HG03139 (cell line): ENCODE measurements around the gene GADL1.

ENCODE experiments used
- ATAC-seq: cut with Tn5 transposase; IDR thresholded peaks from one replicate; pipeline ENCODE4 v1.9.1; 2021; ENCODE audit not compliant: unreplicated experiment

The GADL1 gene

DNA sequence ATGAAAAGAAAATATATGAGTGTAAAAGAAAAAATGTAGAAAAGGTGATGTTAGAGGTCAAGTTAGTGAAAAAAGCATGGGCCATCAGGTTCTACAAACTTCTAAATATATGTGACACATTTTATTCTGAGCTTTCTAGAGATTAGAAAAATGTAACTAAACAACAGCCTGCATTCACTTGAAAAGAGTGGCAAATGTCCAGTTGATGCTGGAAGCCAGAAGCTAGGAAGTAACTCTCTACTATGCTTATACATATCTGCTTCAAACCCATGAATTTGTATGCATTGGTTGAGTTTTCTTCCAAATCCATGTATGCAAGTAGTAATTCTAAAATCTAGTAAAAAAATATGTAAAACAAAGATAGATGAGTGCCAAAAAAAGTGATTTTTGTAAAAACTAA, 164.5 kb downstream of the GADL1 start:
- ATAC-seq = no peak

DNA sequence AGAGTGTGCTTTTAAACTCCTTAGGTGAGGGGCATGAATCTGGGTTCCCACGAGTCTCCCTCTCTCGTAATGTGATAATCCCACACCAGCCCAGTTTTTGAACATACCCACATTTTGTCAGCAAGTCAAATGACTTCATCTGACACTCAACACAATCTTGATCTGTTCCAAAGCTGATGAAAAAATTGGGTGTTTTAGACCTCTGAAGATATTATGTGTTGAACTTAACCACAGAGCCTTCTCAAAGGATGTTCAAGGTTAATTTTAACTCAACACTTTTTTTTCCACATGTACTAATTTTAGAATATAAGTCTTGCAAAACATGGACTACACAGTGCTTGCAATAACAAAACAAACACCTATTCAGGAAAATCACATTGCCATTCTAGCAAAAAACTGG, 164.9 kb downstream of the GADL1 start:
- ATAC-seq = no peak

DNA sequence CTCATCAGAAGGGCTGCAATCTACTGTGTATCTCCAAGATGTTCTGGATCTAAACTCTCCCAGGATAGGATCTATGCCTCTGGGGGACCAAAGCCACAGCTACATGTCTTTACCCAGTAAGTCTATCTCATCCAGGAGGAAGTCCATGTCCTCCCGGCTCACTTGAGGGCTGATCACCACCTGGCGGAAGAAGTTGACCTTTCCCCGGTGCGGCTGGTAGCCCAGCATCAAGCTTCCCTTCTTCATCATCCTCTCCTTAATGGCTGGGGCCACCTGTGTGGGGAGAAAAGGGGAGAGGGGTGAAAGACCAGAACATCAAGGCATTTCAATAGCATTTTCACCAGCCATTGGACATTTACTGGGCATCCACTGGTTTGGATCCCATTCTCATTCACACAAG, 166.3 kb downstream of the GADL1 start:
- no peak for ATAC-seq

DNA sequence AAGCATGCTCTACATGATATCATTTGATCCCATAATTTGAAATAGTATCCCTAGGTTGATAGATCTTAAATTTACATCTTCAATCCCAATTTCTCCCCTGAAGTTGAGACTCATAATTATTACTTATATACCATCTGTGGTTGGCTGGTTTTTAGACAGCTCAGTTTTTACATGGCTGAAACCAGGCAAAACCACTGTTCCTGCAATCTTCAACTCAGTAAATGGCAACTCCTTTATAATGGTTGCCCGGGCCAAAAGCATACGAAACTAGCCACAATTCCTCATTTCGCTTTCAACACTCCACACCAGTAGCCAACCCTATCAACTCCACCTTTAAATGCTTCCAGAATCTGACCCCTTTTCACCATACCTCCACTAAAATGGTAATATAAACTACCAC, 169.6 kb downstream of the GADL1 start:
- ATAC-seq = no peak

DNA sequence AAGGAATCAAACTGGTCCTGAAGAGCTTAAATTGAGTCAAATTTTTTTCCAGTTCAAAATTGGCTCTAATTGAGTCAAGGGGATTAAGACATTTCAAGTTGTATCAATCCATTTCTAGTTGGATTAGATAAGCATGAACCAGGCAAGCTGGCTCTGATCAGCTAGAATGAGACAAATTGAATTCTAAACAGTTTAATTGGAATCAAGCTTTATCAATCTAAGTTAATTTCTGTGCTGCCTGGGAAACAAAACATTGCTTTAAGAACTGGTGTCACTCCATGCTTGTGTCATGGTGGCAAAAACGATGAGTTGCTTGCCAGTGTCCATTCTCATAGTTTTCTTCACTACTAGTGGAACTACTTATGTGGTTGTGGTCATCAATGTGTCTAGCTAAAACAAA, 171.2 kb downstream of the GADL1 start:
- ATAC-seq = no peak

DNA sequence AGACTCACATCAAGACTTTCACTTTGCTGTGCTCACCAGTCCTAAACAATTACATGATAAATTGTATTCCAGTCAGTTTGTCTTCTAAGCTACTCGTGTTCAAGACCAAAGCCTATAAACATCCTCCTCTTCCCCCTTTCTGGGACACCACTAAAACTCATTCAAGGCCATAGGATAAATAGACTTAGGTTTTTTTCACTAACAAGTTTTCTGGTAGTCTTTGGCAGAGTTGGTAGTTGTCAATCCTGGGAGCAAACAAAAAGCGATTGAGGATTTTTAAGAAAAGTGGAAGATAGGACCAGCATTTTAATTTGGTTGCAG, 173.2 kb downstream of the GADL1 start:
- ATAC-seq = no peak

DNA sequence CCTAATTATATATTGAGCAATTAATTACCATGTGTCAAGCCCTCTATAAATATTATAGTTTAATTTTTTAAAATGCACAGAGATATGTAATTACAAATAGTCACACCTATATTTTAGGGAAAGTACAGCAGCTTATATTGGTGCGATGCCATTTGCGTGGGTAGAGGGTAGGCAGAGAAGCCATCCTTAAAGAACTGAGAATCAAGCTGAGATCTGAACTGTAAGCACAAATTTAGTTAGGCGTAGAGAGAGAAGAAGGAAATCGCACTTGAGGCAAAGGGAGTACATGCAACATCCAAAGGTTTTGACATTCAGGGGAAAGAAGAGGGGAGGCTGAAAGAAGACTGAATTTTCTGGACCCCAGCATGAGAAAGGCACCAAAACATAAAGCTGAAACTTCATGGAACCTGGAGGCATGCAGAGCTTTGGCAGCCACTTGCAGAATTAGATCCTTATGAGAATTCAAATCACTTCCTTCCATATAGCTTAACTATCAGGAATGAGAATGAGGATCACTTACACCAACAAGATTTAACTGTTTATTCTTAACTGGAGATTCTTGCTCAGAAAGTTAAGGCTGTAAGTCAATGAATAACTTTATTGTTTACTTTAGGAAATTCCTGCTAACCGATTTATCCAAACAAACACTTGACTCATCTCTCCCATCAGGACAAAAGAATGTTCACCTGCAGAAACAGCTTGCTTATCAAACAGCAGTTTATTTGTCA, 173.7 kb downstream of the GADL1 start:
- no peak for ATAC-seq

DNA sequence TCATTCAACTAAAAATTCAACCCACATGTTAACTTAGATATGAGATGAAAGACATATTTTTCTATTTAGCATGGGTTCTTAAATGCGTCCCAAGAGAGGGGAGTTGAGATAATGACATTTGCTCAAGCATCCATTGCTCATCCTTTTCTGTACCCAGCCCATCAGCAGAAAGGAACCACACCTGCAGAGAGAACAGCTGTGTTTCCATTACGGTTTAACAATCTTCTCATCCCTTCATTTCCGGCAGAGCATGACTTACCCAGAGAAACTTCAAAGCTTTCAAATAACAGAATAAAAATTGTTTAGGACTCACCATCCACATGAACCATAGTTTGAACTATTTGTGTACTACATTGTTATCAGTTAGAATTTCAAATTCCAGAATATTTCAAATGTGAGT, 174.9 kb downstream of the GADL1 start:
- ATAC-seq = no peak

DNA sequence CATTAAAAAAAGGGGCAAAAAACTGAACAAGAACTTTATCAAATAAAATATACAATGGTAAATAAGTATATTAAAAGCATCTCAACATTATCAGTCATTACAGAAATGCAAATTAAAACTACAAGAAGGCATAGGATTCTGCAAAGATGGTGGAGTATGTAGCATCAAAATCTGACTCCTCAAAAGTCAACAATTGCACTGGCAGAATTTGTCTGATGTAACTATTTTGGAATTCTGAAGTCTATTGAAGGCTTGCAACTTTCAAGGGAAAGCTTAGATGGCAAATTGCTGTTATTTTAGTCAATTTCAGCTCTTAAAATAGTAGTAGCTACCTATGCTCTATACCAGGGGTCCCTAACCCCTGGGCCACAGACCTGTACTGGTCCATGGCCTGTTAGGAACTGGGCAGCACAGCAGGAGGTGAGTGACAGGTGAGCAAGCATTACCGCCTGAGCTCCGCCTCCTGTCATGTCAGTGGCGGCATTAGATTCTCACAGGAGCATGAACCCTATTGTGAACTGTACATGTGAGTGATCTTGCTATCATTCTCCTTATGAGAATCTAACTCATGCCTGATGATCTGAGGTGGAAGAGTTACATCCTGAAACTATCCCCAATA, 180.5 kb downstream of the GADL1 start:
- ATAC-seq = no peak

DNA sequence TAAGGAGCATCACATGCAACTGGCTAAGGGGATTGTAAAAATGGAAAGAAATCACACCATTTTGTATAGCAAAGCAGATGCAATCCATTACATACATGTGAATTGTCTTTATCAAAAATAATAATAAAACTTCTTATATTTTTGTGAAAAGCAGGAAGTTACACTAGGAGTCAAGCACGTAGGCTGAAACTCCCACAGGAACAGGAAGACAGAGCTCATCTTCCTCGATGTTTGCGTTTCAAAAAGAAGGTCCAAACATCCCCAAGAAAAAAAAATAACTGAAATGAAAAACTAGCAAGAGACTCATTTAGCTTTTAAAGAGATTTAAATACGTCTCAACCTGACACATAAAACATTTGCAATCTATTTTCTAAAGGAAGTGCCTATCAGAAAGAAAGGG, 181.5 kb downstream of the GADL1 start:
- no peak for ATAC-seq

DNA sequence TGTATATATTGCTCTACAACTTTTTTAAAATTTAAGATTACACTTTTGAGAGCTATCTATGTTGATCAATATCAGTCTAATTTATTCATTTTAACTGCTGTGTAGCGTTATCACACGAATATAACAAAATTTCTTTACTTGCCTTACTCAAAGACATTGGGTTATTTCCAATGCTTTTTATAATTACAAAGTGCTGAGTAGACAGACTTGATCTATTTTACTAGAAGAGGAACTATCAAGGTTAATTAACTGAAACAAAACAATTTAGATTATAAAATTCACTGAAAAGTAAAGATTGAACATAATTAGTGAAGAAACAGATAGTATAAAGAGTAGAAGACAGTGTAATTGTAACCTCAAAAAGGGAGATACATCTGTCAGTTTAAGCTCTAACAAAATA, 182.6 kb downstream of the GADL1 start:
- no peak for ATAC-seq

DNA sequence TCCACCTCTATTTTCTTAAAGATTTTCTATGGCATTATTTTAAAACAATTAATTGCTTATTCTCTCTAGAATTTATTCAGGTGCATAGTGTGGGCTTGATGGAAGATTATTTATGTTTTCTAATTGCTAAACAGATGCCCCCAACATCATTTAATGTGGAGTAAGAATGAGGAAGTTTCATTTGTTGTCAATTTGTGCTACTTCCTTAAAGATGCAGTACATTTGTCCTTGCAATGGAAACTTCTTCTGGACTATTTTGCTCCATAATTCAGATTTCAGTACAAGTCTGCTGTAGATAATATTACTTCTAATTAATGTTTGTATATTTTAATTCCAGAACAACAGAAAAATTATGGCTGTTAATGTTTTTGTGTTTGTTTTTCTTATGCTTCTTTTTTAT, 183.3 kb downstream of the GADL1 start:
- no peak for ATAC-seq

DNA sequence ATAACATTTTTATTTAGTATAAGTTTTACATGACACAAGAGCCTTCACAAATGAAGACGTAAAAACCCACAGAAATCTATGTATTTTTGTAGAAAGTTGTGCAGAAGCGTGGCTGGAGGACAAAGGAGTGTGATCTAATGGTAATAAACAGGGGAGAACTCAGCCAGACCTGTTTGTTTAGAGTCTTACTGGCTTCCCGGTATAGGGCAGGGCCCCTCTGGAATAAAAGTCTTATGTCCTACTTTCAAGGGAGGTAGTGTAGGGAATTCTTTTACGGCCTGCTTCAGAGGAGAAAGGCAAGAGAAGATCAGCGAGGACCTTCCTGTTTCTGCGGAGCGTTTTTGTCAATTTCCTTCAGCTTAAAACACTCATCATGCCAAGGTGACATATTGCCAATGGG, 184.4 kb downstream of the GADL1 start:
- no peak for ATAC-seq

DNA sequence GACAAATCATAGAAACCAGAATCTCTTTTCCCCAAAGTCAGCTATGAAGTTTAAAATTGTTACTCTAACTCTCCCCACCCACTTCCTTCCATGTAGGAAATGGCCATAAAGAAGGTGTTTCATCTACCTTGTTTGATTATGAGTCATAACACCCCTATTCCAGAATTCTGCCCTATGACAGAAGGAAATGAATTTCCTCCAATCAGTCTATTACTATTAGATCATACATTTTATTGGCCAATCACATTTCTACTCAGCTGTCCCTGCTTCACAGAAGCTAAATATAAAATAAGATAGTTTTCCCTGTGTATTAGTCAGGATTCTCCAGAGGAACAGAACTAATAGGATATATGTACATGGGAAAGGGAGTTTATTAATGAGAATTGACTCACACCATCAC, 186.0 kb downstream of the GADL1 start:
- ATAC-seq = no peak

DNA sequence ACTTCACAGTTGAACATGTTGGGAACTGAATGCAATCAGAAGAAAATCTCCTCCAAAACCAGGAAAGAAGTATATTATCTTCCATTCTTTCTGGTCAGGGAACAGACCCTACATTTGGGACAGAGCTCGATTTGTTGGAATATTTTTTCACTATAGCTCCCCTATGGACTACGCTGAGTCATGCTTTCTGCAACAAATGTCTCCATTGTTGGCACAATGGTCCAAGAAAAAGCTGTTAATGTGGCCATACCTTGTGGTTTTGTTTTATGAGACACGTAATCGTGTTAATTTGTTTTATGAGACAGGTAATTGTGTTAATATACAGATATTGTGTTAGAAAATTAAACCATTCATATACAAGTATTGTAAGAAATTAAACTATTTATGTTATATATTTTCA, 186.6 kb downstream of the GADL1 start:
- no peak for ATAC-seq

DNA sequence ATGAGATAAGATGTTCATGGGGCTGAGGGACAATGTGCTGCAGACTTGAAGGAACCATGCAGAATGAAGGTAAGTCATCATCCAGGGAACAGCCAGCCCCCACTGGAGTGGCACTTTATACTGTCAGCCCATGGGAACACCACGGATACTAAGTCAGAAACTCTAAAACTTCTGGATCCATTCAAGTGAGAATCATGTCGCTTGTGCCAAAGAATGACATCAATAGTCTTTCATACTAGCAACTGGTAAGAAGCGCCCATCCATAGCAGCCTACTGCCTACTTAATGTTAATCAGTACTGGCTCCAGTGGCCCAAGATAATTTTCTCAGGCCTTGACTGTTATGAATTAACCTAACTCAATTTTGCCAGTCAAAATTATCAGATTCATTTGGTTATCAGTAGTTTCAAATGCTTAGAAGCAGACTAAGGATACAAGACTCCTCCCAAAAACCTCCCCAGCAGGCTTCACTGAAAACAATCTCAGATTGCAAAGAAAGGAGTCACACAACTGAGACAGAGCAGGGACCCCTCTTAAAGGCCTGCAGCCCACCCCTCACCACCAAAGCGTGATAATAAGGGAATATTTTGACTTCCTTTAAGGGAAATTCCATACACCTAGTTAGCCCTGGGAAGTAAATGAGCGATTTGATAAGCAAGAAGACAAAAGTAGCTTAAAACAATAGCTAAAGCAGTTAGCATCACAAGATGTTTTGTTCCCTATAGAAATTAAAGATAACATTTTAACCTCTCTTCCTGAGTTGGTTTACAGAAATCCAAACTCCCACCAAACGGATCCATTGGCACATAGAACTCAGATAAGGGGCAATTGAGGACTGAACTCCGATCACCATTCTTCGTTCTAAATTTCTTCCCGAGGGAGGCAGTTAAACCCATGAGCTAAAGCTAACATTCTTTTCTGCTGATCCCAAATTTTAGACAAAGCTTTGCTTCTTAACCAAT, 189.2 kb downstream of the GADL1 start:
- no peak for ATAC-seq

DNA sequence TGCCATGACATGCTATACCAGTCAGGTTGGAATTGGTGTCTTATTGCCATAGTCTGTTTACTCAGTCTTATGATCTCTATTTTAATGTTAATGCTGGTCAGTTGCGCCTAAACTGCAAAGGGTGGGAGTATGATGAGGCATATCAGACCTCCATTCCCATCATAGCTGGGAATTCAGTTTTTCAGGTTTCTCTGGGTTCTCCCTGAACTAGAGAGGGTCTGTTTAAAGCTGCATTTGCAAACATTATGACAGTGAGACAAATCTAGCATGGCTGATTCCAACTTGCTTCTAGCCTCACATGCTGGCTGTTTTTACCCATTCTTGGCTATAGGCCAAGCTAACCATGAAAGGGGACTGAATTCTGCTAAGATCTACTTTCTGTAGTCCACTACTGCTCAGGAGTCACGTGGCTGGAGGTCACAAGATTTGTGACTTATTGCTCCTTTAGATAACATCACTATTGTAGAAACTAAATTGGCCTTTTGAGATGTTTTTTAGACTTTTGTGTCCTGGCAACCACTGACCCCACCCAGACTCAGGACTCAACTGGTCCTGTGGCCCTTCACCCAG, 191.5 kb downstream of the GADL1 start:
- ATAC-seq = no peak

DNA sequence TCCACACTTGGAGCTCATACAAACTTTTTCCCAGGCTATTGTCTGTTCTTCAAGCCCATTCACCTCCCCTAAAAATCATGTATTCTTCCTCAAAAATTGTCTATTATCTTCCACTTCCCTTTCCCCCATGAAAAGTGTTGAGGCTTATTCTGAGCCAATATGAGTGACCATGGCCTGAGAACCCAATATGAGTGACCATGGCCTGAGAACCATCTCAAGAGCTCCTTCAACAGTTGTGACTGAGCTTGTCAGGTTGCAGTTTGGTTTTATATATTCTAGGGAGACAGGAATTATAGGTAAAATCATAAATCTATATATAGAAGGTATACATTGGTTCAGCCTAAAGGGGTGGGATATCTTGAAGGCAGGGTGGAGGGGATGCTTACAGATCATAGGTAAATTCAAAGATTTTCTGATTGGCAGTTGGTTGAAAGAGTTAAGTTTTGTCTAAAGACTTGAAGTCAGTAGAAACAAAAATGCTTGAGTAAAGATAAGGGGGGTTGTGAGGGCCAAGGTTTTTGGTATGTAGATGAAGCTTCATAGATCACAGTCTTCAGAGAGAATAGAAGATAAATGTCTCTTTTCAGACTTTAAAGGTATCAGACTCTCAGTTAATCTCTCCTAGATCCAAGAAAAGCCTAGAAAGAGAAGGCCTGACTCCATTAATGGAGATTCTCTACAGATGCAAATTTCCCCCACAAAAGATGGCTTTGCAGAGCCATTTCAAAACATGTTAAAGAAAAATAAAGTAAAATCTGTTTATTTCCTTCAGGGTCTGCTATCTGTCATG, 192.2 kb downstream of the GADL1 start:
- no peak for ATAC-seq

DNA sequence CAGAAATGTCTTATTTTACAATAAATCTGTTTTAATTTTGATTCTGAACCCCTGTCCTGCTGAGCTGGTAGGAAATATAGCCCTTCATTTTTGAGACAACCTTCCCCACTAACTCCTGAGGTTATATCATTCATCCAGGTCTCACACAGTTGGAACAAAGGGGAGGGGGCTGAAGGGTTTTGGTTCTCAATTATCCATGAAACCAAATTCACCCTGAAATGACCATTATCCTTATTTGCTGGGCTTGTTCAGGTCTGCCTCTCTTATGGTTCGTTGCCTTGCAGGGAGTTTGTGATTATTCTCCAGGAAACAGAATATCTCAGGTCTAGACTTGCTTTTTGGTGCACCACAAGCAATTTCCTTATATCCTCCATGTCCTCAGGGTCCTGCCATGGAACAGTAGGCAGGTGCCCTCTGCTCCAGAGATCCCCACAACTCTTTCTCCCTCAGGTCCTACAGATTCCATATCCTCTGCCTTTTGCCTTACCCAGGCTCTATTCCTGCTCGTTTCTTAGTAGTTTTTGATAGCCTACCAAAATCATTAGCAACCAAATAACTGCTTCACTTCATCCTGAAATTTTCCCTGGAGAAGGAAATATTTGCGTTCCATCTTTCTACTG, 193.6 kb downstream of the GADL1 start:
- no peak for ATAC-seq

DNA sequence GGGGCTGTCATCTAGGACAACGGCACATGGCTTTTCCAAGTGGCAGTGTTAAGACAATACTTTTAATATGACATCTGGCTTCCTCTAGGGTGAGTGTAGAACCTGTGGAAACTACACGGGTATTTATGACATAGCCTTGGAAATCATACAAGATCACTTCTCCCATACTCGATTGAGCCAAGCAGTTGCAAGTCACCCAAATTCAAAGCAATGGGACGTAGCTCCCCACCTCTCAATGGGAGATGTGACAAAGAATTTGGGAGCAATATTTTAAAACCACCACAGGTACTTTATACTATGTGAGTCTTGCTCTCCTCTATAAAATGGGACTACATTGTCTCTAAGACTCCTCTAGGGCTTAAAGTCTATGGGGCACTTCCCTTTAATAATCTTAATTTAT, 194.5 kb downstream of the GADL1 start:
- ATAC-seq = no peak

DNA sequence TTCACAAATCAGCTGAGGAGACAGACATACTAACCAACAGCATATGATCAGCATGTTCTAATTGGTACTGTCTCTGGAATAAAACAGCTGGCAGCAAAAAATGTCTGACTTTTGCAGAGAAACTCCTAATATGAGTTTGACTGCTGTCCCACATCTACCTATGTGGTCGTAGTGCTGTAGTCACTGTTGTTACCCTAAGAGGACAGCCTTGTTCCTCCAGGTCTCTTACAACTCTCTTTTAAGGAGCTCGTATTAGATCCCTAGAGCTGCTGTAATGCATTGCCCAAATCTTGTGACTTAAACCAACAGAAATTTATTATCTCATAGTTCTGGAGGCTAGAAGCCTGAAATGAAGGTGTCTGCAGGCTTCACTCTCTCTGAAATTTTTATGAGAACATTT, 195.9 kb downstream of the GADL1 start:
- no peak for ATAC-seq
